ENCODE data around the gene TMEM95.

Gene TMEM95

GRCh38 chr17:7355053-7355452, at the start of gene TMEM95:
TMEM95 (plus strand) TSS chr17:7355156; CDS start chr17:7355205, 49 bp downstream.
- no peak for DNase-seq

- DNase-seq = peak; percentile 99
Measured at GRCh38 chr17:7306911-7307685, 47.9 kb upstream of the TMEM95 start, which contains the start of gene EIF5A. EIF5A (plus strand) TSS chr17:7307628; CDS start chr17:7309636, 2,008 bp downstream.

GRCh38 chr17:7307686-7308624, 47.0 kb upstream of the TMEM95 start:
- no peak for DNase-seq

- peak; percentile 53 for DNase-seq
Measured at GRCh38 chr17:7308625-7309433, 46.1 kb upstream of the TMEM95 start.

GRCh38 chr17:7309628-7310027, 45.3 kb upstream of the TMEM95 start:
- no peak for DNase-seq

GRCh38 chr17:7311110-7311705, 43.7 kb upstream of the TMEM95 start:
- no peak for DNase-seq

GRCh38 chr17:7312432-7313087, 42.4 kb upstream of the TMEM95 start:
- no peak for DNase-seq

GRCh38 chr17:7313088-7313889, 41.7 kb upstream of the TMEM95 start:
- DNase-seq = no peak

- DNase-seq = no peak
Measured at GRCh38 chr17:7313890-7314718, 40.9 kb upstream of the TMEM95 start.

GRCh38 chr17:7314719-7315569, 40.0 kb upstream of the TMEM95 start, which contains the start of gene GPS2:
GPS2 (minus strand) TSS chr17:7315360; CDS start chr17:7315052, 308 bp downstream.
- peak; percentile 65 for DNase-seq

GRCh38 chr17:7315570-7316235, 39.3 kb upstream of the TMEM95 start:
- DNase-seq = no peak

GRCh38 chr17:7317161-7317803, 37.7 kb upstream of the TMEM95 start:
- no peak for DNase-seq

- DNase-seq = no peak
Measured at GRCh38 chr17:7318121-7318860, 36.7 kb upstream of the TMEM95 start.

- DNase-seq = no peak
Measured at GRCh38 chr17:7321466-7321865, 33.5 kb upstream of the TMEM95 start.

- no peak for DNase-seq
Measured at GRCh38 chr17:7322520-7323194, 32.3 kb upstream of the TMEM95 start.

GRCh38 chr17:7323731-7324437, 31.1 kb upstream of the TMEM95 start:
- no peak for DNase-seq
